HG02885 (cell line): ENCODE data around the gene ZSCAN10.
A peak's percentile ranks its signal among the peaks of the same experiment; 100 is the strongest.

ENCODE experiments used
- ATAC-seq: cut with Tn5 transposase; IDR thresholded peaks from one replicate; pipeline ENCODE4 v1.9.1; 2021; ENCODE audit warnings: mild to moderate bottlenecking; ENCODE audit not compliant: unreplicated experiment, poor library complexity

The ZSCAN10 gene

DNA sequence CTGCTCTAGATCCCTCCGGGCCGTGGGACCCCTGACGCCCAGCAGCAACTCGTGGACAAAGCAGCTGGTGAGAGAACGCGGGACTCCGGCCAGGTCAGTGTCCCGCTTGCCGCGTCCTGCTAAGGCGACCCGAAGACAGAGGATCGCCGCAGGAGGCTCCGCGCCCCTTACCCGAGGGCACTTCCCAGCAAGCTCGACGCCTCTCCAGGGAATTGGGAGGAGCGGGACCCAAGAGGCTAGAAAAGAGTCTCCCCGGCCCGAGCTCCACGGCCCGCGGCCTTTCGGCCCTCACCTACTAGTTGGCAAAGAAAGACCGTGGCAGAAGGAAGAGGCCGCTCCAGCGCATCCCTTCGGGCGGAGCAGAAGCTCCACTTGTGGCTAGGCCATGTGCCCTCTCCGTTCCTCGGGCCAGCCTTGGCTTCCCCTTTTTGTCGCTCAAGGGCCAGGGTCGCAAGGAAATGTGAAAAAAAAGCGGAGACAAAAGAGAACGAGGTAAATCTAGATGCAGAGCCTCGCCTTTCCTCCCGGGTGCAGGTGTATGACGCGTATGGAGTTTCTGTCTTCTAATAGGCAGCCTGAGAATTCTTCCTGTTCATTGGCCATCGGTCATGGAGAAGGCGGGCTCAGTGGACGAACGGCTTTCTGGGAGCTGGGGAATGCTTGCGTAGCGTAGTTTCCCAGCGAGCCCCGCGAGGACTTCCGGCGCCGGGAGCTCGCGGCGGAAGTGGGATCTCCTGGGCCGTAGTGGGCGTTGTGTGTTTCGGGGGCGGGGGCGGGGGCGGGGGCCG, 35.4 kb upstream of the ZSCAN10 start, which contains the start of gene ZNF213:
Gene ZNF213, plus strand, starts transcription at position 692 of the 788 bp plus-strand sequence. CDS start 2,252 bp downstream, outside the sequence.
- ATAC-seq, result peak; percentile 85

DNA sequence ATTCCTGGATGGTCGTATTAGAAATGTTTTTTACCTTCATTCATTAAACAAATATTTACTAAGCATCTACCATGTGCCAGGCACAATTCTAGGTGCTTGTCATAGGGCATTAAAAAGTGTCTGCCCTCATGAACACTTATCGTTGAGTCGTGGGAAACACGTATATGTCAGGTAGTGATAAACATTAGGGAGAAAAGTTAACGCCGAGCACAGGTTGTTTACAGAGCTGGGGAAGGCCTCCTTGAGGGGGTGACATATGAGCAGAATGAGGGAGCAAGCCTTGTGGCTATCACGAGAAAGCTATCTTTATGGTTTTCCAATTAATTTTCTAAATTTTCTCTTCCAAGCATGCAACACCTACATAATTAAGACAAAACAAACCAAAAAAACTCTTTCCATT, 34.8 kb upstream of the ZSCAN10 start:
- no peak for ATAC-seq

DNA sequence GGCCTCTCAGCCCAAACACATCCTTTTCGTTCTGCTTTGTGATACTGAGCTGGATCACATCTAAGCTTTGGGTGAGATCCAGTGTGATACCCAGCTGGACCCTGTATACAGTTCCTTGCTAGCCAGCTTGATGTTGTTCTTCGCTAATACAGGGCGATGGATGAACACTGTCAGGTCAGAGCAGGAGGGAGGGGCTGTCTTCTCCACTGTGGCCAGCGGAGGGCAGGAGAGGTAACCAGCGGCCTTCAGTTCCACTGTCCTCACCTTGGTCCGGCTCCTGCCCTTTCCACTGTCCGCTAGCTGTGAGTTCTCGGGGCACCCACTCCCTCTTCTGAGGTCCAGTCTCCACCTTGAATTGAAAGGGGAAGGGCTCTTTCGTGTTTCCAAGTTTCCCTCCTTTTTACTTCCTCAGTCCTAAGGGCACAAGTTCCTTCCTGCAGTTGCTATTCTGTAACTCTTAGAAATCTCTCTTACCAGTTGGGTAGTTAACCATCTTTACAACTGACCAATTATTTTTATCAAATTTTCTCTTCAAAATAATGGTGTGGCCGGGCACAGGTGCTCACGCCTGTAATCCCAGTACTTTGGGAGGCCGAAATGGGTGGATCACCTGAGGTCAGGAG, 32.8 kb upstream of the ZSCAN10 start:
- ATAC-seq, result no peak

DNA sequence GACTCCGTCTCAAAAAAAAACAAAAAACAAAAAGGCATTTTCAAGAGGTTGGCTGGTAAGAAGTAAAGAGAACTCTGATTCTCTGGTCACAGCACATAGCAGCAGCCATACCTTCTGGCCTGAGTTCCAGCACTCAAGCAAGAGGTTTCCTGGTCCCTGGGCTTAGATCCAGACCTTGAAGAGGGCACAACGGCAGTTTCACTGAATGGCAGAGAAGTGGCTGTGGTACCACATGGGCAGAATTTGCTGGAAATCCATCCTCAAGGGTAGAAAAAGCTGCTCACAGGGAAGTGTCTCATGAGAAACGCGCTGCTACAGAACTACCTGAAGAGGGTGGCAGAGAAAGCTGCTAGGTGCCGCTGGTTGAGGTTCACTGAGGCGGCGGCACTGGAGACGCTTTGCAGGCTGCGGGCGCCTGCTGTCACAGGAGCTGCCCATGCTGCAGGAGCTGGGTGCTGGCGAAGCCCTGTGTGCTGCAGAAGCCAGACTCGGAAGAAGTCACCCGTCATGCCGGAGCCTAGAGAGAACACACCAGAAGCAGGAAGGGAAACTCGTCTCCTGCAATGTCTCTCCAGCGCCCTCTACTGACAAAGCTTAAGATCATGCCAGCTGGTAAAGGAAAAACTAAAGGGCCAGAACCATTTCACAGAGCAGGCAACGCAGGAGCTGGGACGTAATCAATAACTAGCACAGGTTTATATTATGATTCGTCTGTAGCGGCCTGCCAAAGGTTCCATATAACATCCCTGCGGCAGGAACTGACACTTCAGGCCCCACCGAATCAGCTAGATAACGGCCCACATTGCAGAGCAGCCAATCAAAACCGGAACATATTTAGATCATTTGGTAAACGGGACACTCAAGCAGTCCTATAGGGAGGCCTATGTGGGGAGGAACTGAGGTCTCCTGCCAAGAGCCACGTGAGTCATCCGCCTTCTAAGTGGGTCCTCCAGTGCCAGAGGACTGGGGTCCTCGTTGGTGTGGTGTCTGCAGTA, 30.3 kb upstream of the ZSCAN10 start:
- peak; percentile 55 for ATAC-seq

DNA sequence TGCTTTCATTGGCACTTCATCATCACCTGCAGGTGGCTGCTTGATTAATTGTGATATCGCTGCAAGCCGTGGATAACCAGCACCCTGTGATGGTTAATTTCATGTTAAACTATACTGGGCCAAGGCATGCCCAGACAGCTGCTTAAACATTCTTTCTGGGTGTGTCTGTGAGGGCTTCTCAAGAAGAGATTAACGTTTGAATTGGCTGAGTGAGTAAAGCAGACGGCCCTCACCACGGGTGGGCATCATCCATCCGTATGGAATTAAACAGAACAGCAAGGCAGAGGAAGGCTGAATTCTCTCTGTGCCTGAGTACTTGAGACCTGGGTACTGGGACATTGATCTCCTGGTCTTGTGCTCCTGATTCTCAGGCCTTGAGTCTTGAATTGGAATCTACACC, 28.7 kb upstream of the ZSCAN10 start:
- ATAC-seq, result no peak

DNA sequence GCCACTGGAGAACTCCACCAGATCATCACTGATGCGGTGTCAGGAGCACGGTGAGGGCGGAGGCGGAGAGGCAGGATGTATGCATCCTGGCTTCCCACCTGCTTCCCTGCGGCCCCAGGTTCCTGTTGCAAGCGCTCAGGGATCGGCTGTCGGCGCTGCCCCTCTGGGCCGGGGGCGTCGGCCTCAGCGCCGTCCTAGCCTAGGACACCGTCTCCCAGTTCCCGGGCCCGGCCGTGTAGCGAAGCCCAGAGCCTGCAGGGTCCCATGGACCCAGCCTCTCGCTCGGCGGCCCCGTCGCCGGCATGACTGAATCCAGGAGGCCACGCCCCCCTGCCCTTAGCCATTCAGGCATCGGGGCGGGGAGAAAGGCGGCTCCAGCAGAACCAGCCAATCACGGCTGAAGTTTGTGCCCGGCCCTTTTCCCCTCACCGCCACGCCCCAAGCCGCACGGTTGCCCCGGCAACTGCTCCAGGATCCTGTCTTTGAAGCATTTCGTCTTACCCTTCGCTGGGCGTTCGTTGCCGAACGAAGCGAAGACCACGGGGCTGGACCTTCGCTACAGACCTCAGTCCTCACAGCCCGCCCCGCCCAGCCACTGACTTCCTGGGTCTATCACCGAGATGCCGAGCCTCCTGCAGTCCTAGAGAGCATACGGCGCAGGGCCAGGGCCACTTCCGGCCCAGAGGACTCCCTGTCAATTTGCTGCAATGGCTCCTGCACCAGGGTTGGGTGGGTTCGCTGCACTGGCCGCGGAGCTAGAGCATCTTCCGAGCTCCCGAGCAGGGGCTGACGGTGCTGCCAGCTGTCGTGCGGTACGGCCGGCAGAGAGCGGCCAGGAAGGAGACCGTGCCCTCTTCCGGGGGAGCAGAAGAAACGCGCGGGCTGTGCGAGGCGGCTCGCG, 25.1 kb upstream of the ZSCAN10 start:
- peak; percentile 90 for ATAC-seq

DNA sequence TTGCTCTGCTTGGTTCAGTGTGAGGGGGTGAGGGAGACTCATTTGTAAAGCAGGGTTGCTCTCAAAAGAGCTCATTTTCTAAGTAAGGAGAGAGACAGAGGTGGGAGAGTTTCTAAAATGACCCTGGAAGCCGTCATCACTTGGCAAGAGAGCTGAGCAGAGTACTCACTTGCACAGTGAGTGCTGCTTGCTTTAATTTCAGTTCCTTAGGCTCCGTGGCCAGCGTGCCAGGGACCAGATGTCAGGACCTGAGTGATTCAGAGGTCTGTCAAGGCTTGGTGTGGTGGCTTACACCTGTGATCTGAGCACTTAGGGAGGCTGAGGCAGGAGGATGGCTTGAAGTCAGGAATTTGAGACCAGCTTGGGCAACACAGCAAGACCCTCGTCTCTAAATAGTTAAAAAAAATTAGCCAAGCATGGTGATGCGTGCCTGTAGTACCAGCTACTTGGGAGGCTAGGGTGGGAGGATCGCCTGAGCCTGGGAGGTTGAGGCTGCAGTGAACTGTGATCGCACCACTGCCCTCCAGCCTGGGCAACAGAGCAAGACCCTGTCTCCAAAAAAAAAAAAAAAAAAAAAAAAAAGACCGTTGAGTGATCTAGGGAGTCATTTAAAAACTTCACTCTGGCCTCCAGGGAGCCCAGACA, 24.0 kb upstream of the ZSCAN10 start:
- ATAC-seq, result no peak

DNA sequence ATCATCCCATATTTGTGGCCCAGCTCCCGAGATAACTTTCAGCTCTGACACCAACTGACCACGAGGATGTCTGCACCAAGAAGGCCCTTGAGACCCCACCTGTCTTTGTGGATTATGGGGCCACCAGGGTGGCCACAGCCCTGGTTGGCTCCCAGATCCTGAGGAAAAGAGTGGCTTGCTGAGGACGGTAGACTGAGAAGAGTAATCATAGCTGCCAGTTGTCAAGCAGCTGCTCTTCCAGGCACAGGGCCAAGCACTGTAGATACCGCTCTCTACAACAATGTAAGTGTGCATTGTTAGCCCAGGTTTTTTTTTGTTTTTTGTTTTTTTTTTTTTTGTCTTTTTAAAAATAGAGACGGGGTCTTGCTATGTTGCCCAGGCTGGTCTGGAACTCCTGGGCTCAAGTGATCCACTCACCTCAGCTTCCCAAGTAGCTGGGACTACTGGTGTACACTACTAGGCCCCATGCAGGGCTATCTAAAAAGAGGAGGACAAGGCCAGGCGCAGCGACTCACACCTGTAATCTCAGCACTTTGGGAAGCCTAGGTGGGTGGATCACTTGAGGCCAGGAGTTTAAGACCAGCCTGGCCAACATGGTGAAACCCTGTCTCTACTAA, 22.9 kb upstream of the ZSCAN10 start:
- no peak for ATAC-seq

DNA sequence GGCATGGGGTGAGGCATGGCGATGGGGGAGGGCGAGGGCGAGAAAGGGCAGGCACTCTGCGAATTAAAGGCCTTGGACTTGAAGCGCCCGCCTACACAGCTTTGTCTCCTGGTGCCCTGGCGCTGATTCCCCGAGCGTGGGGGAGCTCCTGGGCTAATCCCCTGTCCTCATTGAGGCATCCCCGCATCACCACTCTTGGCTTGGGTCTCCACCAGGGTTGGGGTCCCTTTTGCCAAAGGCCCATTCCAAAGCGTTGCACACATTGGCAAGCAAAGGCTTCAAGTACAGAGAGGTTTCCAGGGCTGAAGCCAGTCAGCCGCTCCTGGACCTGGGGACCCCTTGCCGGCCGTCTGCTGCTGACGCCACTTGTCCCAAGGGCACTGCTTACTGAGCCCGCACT, 21.3 kb upstream of the ZSCAN10 start:
- ATAC-seq, result no peak

DNA sequence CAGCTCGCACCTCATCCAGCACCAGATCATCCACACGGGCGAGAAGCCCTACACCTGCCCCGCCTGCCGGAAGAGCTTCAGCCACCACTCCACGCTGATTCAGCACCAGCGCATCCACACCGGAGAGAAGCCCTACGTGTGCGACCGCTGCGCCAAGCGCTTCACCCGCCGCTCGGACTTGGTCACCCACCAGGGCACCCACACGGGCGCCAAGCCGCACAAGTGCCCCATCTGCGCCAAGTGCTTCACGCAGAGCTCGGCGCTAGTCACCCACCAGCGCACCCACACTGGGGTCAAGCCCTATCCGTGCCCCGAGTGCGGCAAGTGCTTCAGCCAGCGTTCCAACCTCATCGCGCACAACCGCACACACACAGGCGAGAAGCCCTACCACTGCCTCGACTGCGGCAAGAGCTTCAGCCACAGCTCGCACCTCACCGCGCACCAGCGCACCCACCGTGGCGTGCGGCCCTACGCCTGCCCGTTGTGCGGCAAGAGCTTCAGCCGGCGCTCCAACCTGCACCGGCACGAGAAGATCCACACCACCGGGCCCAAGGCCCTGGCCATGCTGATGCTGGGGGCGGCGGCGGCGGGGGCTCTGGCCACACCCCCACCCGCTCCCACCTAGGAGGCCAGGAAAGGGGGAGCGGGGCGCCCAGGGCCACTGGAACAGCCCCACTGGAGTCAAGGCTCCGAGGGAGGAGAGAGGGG, 20.8 kb upstream of the ZSCAN10 start:
- no peak for ATAC-seq

DNA sequence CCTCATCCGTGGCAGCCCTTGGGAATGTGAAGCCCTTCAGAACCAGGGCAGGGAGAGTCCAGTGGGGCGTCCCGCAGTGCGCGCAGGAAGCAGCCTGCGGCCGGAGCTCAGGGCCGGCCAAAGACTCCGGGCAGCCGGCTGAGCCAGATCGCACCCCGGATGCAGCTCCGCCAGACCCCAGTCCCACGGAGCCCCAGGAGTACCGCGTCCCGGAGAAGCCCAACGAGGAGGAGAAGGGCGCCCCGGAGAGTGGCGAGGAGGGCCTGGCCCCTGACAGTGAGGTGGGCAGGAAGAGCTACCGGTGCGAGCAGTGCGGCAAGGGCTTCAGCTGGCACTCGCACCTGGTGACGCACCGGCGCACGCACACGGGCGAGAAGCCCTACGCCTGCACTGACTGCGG, 20.2 kb upstream of the ZSCAN10 start:
- ATAC-seq, result no peak

DNA sequence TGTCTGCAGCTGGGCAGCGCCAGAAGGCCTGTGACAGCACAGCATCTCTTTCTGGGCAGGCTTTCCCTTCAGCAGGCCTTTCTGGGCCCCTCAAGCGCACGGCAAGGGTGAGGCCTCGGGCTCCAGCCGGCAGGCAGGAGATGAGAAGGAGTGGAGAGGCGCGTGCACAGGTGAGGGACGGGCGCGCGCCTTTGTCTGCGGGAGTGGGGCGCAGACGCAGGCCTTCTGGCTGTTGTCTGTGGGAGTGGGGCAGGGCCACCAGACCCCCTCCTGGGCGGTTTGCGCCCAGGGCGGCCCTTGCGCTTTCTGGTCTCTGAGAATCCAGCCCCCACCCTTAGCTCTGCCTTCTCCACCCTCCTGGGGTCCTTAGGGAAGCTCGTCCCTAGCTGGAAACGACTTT, 19.8 kb upstream of the ZSCAN10 start:
- no peak for ATAC-seq

DNA sequence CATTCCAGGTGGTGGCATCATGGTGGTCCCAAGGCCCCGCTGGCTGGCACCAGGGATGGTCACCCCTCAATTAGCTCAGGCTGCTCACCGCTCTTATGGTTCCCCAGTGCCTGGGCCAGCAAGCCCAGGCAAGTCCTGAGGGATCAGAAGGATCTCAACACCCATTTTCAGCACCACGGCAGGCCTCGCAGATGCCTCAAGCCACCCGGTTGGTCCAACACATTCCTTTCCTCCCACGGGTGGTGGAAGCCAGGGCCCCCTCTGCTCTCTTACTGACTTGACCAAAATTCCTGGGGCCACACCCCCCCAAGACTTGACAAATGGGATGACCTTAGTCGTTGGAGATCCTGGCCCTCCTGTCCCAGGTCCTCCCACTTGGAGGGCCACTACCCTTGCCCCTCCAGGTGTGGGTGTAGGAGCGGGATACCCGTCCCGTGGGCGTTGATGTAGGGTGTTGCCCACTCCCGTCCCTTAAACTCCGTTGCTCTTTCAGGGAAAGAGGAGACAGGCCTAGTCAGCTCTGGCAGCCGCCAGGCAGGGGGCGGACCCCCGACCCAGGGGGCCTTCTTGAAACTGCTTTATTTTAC, 19.2 kb upstream of the ZSCAN10 start:
- ATAC-seq, result no peak

DNA sequence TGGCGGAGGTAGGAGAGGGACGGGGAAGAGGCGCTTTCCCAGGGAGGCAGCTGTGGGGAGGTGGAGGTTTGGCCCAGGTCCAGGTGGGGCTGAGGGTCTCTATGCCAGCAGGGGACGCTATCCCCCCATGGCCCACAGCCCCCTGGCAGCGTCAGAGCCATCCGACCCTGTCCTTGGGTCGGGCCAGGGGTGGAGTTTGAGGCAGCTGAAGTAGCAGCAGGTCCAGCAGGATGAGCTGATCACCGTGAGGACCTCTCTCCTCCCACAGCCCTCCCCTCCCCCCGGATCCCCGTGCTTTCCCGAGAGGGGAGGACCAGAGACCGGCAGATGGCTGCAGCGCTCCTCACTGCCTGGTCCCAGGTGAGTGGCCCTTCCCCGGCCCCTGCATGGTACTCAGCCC, 16.5 kb upstream of the ZSCAN10 start:
- ATAC-seq, result no peak

DNA sequence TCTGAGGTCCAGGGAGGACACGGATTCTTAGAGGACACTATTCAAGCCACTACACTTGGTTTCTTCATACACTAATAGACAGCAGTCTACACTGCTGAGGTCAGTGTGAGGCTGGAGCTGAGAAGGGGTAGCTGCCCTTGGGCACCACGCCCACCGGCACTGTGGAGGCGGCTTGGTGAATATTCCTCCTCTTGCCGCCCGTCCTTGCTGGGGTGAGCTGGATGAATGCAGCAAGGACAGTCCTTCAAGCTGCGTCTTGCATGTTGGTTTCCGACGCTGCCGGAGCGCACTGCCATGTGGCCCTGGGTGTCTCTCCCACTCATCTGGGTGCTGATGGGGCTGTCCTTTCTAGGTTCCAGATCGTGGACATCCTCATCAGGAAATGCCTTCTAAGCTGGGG, 15.9 kb upstream of the ZSCAN10 start:
- ATAC-seq, result no peak

DNA sequence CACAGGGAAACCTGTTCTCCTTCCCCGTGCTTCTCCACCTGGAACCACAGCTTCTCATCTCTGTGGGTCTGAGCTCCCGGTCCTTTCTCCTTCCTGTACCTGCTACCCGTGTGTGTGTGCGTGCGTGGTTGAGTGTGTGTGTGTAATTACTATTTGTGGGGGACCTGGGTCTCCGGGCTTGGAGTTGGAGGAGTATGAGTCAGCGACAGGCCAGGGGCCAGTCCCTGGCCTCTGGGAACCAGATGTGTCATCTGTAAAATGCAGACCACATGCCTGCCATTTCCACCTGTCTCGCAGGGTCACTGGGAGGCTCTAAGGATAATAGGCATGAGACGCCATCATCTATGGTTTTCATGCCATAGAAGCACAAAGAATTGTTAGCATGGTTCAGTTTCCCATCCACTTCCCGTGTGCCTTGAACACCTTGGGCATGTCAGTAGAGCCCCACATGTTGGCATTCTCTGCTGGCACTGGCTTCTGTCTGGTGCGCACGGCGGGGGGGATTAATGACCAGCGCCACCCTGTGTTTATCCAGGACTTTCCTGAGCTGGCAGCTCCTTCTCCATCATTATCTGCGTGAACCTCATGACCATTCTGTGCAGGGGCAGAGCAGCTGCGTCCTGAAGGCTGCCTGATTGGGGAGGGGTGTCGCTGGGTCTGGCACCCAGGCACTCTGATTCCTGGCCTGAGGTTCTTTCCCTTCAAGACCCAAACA, 14.8 kb upstream of the ZSCAN10 start:
- ATAC-seq, result no peak

DNA sequence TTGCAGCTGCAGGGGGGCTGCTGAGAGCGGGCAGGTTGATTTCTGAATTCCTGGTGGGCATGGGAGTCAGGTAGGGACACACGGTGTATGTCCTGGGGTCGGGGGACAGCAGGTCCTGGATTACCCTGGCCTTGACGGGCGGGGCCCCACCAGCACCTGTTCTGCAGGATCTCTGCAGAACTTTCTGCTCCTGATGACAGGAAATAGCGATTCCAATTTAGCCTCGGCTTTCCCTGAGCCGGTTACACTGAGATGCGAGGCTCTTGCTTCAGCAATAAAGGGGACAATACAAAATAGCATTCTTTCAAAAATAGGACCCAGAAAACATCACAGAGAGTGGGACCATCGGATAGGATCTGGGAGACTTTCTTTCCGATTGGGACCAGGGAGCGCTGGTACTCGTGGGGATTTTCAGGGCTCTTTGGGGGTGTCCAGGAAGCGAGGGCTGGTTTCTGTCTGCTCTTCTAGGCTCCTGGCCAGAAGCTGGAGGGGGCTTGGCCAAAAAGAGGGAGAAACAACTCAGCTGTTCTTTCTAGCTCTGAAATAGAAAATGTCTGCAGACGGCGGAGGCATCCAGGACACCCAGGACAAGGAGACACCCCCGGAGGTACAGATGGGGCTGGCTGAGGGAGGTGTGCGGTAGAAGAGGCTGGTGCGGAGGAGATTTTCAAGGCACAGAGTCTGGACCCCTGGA, 13.9 kb upstream of the ZSCAN10 start:
- ATAC-seq, result no peak
